ENCODE results near the gene ARHGAP26.

ARHGAP26 gene

DNA sequence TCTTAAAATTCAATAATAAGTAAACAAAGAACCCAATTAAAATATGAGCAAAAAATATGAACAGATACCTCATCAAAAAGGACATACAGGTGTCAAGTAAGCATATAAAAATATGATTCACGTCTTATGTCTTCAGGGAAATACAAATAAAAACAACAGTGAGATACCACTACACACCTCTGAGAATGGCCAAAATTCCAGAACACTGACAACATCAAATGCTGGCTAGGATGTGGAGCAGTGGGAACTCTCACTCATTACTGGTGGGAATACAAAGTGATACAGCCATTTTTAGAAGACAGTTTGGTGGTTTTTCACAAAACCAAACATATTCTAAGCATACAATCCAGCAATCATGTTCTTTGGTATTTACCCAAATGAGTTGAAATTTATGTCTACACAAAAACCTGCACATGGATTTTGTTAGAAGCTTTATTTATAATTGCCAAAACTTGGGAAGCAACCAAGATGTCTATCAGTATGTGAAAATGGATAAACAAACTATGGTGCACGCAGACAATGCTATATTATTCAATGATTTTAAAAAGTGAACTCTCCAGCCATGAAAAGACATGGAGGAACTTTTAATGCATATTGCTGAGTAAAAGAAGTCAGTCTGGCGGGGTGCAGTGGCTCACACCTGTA lies 381.0 kb downstream of the ARHGAP26 start:
- in situ Hi-C loops (cut with MboI; ENCODE audit: low pct_unique_long_range_greater_than_20kb, low sequenced_read_pairs, unreplicated experiment), result no loop called here
- TF ChIP-seq, protein P1, sequence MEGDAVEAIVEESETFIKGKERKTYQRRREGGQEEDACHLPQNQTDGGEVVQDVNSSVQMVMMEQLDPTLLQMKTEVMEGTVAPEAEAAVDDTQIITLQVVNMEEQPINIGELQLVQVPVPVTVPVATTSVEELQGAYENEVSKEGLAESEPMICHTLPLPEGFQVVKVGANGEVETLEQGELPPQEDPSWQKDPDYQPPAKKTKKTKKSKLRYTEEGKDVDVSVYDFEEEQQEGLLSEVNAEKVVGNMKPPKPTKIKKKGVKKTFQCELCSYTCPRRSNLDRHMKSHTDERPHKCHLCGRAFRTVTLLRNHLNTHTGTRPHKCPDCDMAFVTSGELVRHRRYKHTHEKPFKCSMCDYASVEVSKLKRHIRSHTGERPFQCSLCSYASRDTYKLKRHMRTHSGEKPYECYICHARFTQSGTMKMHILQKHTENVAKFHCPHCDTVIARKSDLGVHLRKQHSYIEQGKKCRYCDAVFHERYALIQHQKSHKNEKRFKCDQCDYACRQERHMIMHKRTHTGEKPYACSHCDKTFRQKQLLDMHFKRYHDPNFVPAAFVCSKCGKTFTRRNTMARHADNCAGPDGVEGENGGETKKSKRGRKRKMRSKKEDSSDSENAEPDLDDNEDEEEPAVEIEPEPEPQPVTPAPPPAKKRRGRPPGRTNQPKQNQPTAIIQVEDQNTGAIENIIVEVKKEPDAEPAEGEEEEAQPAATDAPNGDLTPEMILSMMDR (IDR thresholded peaks at IDR 0.05; ENCODE audit: extremely low read depth, insufficient read depth, missing control alignments), result no peak

DNA sequence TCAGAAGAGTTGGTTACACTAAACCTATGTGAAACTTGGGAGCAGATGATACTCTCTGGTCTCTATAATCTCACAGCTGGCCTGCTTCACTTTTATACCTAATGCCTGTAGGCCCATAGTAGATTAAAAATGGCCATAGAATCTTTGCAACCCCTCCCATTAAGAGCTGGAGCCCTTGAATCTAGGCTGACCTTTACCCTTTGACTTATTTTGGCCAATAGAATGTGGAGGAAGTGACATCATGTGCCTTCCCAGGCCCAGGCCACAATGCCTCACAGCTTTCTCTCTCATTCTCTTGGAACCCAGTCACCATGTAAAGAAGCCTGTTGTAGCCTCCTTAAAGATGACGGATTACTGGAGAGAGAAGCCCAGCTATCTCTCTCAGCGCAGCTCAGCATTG lies 382.3 kb downstream of the ARHGAP26 start:
- TF ChIP-seq, protein P1 (IDR thresholded peaks at IDR 0.05; ENCODE audit: extremely low read depth, insufficient read depth, missing control alignments), result no peak
- in situ Hi-C loops (cut with MboI; ENCODE audit: low pct_unique_long_range_greater_than_20kb, low sequenced_read_pairs, unreplicated experiment), result no loop called here
- DNase-seq (ENCODE audit: low spot score), result no peak

More for the DNA sequence above, 381.0 kb downstream of the ARHGAP26 start:
- DNase-seq (ENCODE audit: low spot score), result no peak

DNA sequence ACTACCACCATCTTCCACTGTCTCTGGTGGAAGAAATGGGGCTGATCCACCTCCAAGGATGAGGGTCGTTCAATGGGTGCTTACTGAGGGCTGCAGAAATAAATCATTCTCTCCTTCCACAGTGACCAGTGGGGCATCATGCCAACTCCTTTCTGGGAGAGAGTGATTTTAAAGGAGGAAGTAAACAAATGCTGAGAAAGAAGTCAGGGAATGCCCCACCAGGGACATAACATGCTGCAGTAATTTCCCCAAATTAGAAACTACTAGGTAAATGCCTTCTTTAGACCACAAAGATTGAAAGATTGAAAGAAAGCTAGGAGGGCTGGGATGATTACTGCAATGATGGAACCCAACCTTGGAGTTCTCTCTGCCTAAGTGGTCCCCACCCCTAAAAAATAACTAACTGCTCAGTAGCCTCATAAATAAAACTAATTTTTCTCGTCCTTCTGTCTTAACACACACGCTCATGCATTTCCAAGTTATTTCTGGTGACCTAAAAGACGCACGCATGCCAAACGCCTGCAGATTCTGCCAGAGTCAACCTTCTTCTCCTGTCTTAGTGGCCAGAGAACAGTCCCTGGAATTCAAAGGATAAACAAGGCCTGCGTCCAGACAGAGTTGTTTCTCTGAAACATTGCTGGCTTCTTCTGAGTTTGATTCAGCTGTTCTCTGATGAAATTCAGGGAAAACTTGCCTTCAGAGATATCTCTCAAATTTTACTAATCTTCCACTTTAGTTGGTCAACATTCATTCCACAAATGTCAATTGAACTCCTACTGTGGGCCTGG lies 383.3 kb downstream of the ARHGAP26 start:
- no peak for DNase-seq (ENCODE audit: low spot score)
- TF ChIP-seq, protein P1 (IDR thresholded peaks at IDR 0.05; ENCODE audit: extremely low read depth, insufficient read depth, missing control alignments), result no peak
- in situ Hi-C loops (cut with MboI; ENCODE audit: low pct_unique_long_range_greater_than_20kb, low sequenced_read_pairs, unreplicated experiment), result no loop called here

DNA sequence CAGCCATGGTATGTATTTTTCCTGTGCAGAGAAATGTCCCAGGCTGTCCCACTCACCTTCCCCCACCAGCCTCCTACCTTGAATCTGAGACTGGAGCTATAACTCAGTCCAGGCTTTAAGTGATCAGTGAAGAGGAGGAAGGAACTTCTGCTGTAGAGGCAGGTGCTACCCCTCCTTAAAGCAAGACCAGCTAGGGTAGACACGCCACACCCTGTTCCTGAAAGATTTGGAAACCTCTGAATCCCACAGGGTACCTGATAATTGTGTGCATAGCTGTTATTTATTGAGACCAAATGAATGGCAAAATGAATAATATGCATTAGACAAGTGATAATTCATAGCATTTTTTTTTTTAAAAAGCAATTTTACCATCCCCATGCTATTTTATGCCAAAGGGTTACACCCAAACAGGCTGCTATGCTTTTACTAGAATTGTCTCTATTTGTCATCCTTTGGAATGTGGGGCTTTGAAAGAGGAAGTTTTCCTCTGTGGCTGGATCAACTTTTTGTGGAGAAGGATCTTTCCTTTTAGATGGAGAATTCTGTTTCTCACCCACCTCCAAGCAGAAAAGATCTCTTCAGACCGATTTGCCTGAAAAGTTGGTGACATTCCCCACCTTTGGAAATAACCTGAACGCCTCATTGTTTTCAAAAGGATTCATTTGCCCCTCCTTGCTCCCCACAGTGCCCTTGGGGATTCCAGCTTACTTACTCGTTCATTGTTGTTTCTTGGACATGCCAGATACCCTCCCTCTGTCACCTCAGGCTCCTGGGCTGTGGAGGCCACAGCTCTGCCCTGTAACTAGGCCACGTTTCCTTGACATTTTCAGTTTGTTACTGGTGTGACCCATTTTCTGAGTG lies 384.6 kb downstream of the ARHGAP26 start:
- TF ChIP-seq, protein P1 (IDR thresholded peaks at IDR 0.05; ENCODE audit: extremely low read depth, insufficient read depth, missing control alignments), result no peak
- DNase-seq (ENCODE audit: low spot score), result no peak
- in situ Hi-C loops (cut with MboI; ENCODE audit: low pct_unique_long_range_greater_than_20kb, low sequenced_read_pairs, unreplicated experiment), result no loop called here

DNA sequence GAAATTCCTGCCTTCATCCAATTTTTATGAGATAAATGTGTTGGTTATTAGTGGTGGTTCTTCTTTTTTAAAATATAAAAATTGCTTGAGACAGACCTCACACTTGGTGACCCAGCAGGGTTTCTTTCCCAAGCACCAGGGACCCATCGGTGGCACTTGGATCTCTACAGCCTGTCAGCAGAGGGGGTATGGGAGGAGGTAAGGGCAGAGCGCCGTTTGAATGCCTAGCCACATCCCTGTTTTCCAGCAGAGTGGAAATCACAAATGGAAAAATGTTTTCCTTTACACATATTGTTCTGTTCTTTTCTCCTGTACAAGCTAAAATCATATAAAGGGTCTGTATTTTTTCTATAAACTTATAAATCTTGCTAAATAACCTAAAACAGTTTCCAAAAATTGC lies 385.3 kb downstream of the ARHGAP26 start:
- in situ Hi-C loops (cut with MboI; ENCODE audit: low pct_unique_long_range_greater_than_20kb, low sequenced_read_pairs, unreplicated experiment), result no loop called here

DNA sequence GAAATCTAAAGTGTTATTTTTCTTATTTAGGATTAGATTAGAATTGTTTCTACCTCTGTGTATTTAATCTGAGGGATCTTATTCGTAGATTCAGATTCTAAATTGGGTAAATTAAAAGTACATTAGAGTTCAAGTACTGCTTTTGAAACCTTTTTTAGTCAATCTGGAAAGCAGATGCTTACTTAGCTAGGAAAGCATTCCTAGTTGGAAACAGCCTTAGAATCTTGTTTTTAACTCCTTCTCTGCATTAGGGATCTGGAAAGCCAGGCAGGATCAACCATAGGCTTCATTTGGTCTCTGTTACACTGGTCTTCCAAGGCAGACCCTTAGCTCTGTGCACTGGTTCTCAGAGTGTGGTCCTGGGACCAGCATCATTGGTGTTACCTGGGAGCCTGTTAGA lies 385.9 kb downstream of the ARHGAP26 start:
- no peak for DNase-seq (ENCODE audit: low spot score)
- in situ Hi-C loops (cut with MboI; ENCODE audit: low pct_unique_long_range_greater_than_20kb, low sequenced_read_pairs, unreplicated experiment), result no loop called here
- TF ChIP-seq, protein P1 (IDR thresholded peaks at IDR 0.05; ENCODE audit: extremely low read depth, insufficient read depth, missing control alignments), result no peak

More for the DNA sequence above, 385.3 kb downstream of the ARHGAP26 start:
- TF ChIP-seq, protein P1 (IDR thresholded peaks at IDR 0.05; ENCODE audit: extremely low read depth, insufficient read depth, missing control alignments), result no peak
- no peak for DNase-seq (ENCODE audit: low spot score)
